DMS53 treated with DMSO at 0.1 percent for 48 hours (cell line): ENCODE measurements around the gene CHL1.

Experiments
- DNase-seq: peaks from one replicate; lab custom pipeline; 2025; ENCODE audit not compliant: unreplicated experiment; lab: John Stamatoyannopoulos, UW

CHL1 gene

GRCh38 chr3:396293-396692 lies 199.7 kb downstream of the CHL1 start:
- DNase-seq = no peak

DNA sequence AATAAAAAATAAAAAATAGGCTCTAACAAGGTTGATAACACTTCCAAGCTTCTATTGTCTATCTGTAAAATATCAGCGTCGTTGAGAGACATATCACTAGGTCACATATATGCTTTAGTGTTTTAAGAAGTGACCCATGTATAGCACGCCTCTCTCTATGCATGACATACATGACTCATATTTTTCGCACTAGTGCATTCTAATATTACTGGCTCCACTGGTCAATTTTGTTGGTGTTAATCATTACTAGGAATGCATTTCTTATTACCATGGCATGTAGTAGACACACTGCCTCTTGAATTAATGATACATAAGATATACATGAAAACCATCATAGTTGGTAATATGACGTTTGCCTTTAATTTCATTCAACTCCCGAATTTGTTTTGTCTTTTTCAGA lies 203.1 kb downstream of the CHL1 start:
- DNase-seq = no peak

- DNase-seq = no peak
Measured at GRCh38 chr3:403826-404225, 207.3 kb downstream of the CHL1 start.

GRCh38 chr3:409011-409410 lies 212.4 kb downstream of the CHL1 start:
- DNase-seq = no peak

GRCh38 chr3:411226-411625 lies 214.7 kb downstream of the CHL1 start:
- DNase-seq = no peak

DNA sequence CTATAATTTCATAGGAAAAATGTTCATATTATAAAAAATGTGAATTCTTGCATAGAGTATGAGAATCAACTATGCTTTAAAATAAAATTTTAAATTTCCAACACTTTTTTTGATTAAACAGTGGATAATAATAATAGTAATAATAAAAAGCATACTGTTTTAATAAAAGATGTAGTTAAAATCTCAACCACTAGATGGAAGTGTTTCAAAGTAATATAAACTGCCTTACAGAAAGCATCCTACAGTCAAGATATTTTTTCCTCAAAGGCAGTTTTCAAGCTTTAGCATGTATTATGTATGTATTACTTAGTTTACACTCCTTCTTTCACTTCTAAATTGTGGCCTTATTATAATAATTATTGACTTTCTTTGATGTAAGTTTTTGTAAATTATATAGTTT lies 217.5 kb downstream of the CHL1 start:
- DNase-seq = no peak

DNA sequence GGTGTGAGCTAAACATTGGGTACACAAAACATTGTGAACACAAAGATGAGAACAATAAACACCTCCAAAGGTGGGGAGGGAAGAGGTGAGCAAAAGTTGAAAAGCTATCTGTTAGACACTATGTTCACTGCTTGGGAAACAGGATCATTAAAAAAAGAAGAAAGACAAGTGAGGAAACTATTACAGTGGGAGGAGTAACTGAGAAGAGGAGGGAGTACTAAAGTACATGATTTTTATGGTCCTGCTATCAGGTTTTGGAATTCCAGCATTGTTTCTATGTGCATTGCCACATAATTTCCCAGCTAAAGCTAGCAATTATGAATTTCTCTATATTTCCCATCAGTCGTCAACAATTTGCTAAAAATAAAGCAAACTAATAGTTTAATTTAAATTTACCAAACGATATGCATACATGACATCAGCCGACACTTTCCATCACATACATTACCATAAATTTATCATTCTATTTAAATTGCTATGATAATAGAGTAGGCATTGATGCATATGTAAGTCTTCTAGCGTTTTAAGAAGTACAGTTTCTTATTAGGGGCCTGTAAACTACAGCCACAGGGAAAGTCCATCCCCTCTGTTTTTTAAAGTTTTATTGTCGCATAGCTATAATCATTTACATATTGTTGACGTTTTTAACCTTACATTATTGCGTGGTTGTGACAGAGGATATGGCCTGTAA lies 221.8 kb downstream of the CHL1 start:
- no peak for DNase-seq

- no peak for DNase-seq
Measured at GRCh38 chr3:420584-420983, 224.0 kb downstream of the CHL1 start.

DNA sequence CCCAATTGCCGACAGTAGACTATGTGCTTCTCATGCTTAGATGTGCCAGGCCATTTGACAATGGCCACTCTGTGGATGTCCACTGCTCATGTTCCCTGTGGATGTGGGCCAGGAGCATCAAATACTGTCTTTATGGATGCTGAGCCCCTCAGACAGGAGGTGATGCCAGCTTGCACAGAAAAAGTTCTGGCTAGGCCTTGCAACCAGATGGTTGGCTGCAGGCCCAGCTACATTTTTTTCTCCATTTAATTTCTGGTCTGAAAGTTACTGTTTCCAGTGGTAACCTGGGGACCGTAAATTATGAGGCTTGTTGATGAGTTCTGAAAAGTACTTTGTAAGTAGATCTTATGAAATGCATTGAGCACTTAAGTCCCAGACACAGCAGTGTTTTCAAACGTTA lies 228.5 kb downstream of the CHL1 start:
- DNase-seq = no peak

- no peak for DNase-seq
Measured at GRCh38 chr3:426072-426471, 229.5 kb downstream of the CHL1 start.

- no peak for DNase-seq
Measured at GRCh38 chr3:427128-427527, 230.6 kb downstream of the CHL1 start.

- DNase-seq = no peak
Measured at GRCh38 chr3:430186-430585, 233.6 kb downstream of the CHL1 start.

GRCh38 chr3:435161-435560 lies 238.6 kb downstream of the CHL1 start:
- no peak for DNase-seq

DNA sequence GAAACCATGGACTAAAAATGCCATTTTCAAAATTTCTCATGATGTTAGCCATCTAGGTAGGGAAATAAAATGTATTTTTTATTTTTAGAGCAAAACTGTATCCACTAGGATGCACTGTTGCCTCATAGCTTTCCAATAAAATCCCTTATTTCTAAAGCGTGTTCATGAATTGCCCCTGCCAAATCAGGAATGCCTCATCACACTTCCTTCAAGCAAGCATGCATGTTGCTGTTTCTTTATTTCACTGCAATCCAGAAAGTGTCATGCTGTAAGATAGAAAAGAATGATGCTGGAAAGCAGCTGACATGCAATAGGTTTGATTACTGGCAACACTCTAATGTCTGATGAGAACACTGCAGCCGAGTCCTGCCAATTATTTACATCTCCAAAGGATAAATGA lies 239.5 kb downstream of the CHL1 start:
- DNase-seq = no peak

DNA sequence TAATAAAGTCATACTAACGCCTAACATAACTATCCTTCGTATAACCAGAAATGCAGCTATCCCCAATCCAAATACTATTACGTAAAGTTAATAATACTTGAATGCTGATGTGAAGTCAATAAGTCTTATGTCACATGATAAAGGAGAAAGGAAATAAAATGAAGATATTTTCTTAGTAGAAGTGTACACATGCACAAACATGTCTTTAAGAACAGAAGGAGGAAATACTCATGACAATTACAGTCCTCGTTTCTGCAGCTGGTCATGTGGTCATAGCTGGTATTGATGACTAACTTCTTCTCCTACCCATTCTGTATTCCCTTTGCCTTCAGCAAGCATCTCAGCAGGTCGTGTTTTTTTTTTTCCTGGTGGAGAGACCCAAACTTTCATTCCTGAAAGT lies 244.3 kb downstream of the CHL1 start:
- no peak for DNase-seq

DNA sequence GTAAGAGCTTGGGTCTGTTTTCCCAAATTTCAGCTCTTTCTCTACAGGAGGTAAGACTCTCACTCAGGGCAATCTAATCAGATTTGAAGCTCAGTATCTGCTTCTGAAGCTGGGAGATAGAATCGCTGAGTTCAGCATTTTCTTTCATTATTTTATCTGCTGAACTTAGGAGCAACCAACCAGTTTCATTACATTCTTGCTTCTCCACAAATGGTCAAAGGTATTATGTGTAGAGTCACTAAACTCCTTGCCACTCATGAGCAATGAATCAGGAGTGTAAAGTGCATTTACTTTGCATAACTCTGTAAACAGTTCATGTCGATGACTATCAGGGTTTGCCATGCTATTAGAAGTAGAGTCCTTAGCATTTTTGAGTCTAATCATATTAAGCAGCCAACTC lies 249.4 kb downstream of the CHL1 start:
- no peak for DNase-seq

DNA sequence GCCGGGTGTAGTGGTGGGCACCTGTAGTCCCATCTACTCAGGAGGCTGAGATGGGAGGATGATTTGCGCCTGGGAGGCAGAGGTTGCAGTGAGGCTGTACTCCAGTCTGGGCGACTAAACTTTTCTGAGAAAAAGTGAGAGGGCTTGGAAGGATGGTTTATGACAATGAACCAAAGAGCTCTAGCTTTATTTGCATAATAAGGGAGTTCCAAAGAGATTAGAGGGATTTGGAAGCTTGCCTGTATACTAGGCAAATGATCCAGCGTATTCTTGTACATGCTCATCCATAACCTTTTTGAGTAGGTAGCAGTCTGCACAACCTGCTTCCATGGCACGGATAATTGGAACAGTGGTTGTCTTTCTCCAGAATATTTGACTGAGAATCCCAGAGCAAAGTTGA lies 251.1 kb downstream of the CHL1 start:
- no peak for DNase-seq

- DNase-seq = no peak
Measured at GRCh38 chr3:449711-450110, 253.1 kb downstream of the CHL1 start.

DNA sequence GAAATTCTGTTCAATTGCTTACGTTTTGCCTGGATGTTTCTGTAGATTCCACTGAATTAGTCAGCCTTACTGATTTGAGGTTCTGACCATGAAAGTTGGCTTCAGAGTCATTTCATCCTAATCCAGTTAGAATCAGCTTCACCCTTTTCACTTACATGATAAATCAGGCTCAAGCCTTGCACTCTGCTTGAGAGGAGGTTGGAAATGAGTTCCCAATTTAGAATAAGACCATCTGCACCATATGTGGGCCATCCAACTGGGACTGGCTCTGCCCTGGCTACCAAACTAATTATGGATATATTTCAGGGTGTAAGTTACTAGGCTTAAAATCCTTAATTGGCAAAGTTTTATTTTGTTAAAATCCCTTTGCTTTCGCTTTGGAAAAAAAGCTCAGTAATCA lies 255.7 kb downstream of the CHL1 start:
- DNase-seq = no peak

- DNase-seq = no peak
Measured at GRCh38 chr3:453106-453505, 256.5 kb downstream of the CHL1 start.

GRCh38 chr3:454986-455385 lies 258.4 kb downstream of the CHL1 start:
- DNase-seq = no peak

GRCh38 chr3:458124-458523 lies 261.6 kb downstream of the CHL1 start:
- DNase-seq = no peak

GRCh38 chr3:458653-459310 lies 262.2 kb downstream of the CHL1 start:
- no peak for DNase-seq
